Hematopoietic multipotent progenitor cell treated with erythropoietin and hydrocortisone succinate and interleukin-3 and kit ligand, for 17 days (in vitro differentiated cells): ENCODE data around the gene TBC1D3D.
"Not testable (repeated sequence)": the region's sequence is repeated elsewhere in the genome, so short reads cannot be mapped to it uniquely, and the experiment has no call there.

Source experiments
- DNase-seq: peaks from one replicate; pipeline ENCODE4 v3.0.0-alpha.2; 2015; ENCODE audit warnings: low spot score

Gene TBC1D3D

DNA sequence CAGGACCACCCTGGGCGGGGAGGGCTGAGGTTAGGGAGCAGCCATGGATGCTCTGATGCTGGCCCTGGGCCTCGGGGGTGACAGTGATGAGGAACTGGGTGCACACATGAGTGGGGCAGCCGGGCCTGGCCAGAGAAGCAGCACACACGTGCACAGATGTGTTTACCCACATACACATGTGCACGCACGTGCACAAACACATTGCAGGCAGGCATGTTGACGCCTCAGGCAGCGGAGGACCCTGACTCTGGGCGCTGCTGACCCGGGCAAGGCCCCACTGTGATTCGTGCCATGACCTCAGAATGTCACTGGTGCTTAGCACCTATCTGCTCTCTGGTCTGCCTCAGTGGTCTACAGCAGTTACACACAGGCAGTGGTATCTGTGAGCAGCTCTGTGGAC, at the start of gene TBC1D3D:
TSS of gene TBC1D3D (plus strand) at position 301 of the 400 bp plus-strand sequence. CDS start 1,585 bp downstream, outside the sequence.
- not testable (repeated sequence) for DNase-seq

- not testable (repeated sequence) for DNase-seq
Measured at GRCh38 chr17:37988960-37989359, 14.8 kb upstream of the TBC1D3D start, which contains the start of gene TBC1D3L. Gene TBC1D3L (minus strand): TSS chr17:37989060. CDS start chr17:37987520, 1,540 bp downstream.
